Measurements from ENCODE around the gene TBC1D5. TPM values are rescaled to one million over a fixed set of nuclear protein-coding genes. Genes with fewer than 3 reads are reported as not detected.

Gene TBC1D5
- polyA plus RNA-seq, 2 of the 4 experiments (the other 2 are of a cell fraction): 36.7 to 72.2 TPM

- Histone ChIP-seq H3K4me3 (no peak overlapping the region), H3K27ac (no peak overlapping the region), H3K9me3 (no peaks in the 10 kb centered on the region), H3K4me2 (no peak overlapping the region), H3K4me1 (no peaks in the 10 kb centered on the region)
- no peak for TF ChIP-seq HOXA7 (CRISPR knock-in tag; IDR thresholded peaks at IDR 0.05)
- no peak for TF ChIP-seq RFX5 (IDR thresholded peaks at IDR 0.05)
- TF ChIP-seq FOSB (CRISPR knock-in tag; IDR thresholded peaks at IDR 0.05): no peak
- peak in 1 of 2 experiments; percentile 70; a peak in 3 of 6 replicates for ATAC-seq
- ChIA-PET CTCF (interaction anchor here (0.6 kb wide), 1 partner anchor 13 kb away, joined by 3 read pairs; no protein-coding TSS in a partner anchor), POLR2A (no interaction called here)
- 84% methylated on average over 7 of the region's 7 CpGs for WGBS (ENCODE audit: missing lambda C conversion rate)
- FAIRE-seq: no peak
- no peak for DNase-seq (ENCODE audit: low read depth in 1 of 2, low spot score in 1 of 2)
Measured at GRCh38 chr3:17166369-17166768, 576.1 kb downstream of the TBC1D5 start.

GRCh38 chr3:17162116-17162515 lies 580.3 kb downstream of the TBC1D5 start:
- no peak for FAIRE-seq
- ChIA-PET CTCF (interaction anchor here (1.1 kb wide), 1 partner anchor 278 kb away, joined by 3 read pairs; the partner anchor contains the start of gene PLCL2), POLR2A (no interaction called here)
- H3K4me1 ChIP-seq: no peaks in the 10 kb centered on the region
- 80% methylated on average over 2 of the region's 2 CpGs for WGBS (ENCODE audit: missing lambda C conversion rate)
- H3K4me2 ChIP-seq: no peak overlapping the region
- H3K9me3 ChIP-seq: no peaks in the 10 kb centered on the region
- no peak overlapping the region for H3K4me3 ChIP-seq
- no peak for DNase-seq (ENCODE audit: low read depth in 1 of 2, low spot score in 1 of 2)
- TF ChIP-seq POLR2A (IDR thresholded peaks at IDR 0.05; ENCODE audit: low read length) (no peak), E2F6 (IDR thresholded peaks at IDR 0.05; ENCODE audit: borderline replicate concordance, low read depth) (no peak), FOSL2 (IDR thresholded peaks at IDR 0.05) (no peak), FOSL2 (CRISPR knock-in tag; IDR thresholded peaks at IDR 0.05) (no peak), RNF2 (IDR thresholded peaks at IDR 0.05; ENCODE audit: borderline replicate concordance, low read depth) (no peak), HDAC2 (IDR thresholded peaks at IDR 0.05) (no peak), TP53 (CRISPR knock-in tag; IDR thresholded peaks at IDR 0.05) (no peak), TFCP2L1 (CRISPR knock-in tag; IDR thresholded peaks at IDR 0.05) (no peak), HMGXB4 (CRISPR knock-in tag; IDR thresholded peaks at IDR 0.05; ENCODE audit: borderline replicate concordance) (no peak), RFX5 (IDR thresholded peaks at IDR 0.05) (no peak), NPAS2 (CRISPR knock-in tag; IDR thresholded peaks at IDR 0.05; ENCODE audit: borderline replicate concordance) (no peak), SREBF2 (IDR thresholded peaks at IDR 0.05) (no peak), RCOR1 (IDR thresholded peaks at IDR 0.05; ENCODE audit: low read depth, low read length) (no peak), CTCF (IDR thresholded peaks at IDR 0.05) (no peak), REST (IDR thresholded peaks at IDR 0.05) (no peak), KDM5A (IDR thresholded peaks at IDR 0.05) (no peak), RARB (CRISPR knock-in tag; IDR thresholded peaks at IDR 0.05) (no peak), MAFK (IDR thresholded peaks at IDR 0.05; ENCODE audit: partially characterized antibody) (no peak)
- H3K27ac ChIP-seq: no peak overlapping the region
- ATAC-seq: no peak

Measured in A549 (cell line).